ENCODE results near the gene ABCA7. TPM values are rescaled to one million over a fixed set of nuclear protein-coding genes. Genes with fewer than 3 reads are reported as not detected.

ABCA7 gene
- total RNA-seq, 4 donors from 2014 or later = 15.5 to 58.7 (median 29.8) TPM

- H3K27me3 ChIP-seq = no peaks in the 10 kb centered on the region
- no peak overlapping the region for H3K4me3 ChIP-seq (replicated peaks in 1 of 3)
- no peak for TF ChIP-seq POLR2A (IDR thresholded peaks at IDR 0.05)
- TF ChIP-seq, protein P1, sequence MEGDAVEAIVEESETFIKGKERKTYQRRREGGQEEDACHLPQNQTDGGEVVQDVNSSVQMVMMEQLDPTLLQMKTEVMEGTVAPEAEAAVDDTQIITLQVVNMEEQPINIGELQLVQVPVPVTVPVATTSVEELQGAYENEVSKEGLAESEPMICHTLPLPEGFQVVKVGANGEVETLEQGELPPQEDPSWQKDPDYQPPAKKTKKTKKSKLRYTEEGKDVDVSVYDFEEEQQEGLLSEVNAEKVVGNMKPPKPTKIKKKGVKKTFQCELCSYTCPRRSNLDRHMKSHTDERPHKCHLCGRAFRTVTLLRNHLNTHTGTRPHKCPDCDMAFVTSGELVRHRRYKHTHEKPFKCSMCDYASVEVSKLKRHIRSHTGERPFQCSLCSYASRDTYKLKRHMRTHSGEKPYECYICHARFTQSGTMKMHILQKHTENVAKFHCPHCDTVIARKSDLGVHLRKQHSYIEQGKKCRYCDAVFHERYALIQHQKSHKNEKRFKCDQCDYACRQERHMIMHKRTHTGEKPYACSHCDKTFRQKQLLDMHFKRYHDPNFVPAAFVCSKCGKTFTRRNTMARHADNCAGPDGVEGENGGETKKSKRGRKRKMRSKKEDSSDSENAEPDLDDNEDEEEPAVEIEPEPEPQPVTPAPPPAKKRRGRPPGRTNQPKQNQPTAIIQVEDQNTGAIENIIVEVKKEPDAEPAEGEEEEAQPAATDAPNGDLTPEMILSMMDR (IDR thresholded peaks at IDR 0.05) = no peak
- no peak overlapping the region for H3K27ac ChIP-seq
- H3K36me3 ChIP-seq = peaks cover 0 to 6% of the 10 kb centered on the region in 2 donors
- intact Hi-C loops (cut with DNase I) = no loop called here
- 86 to 89% methylated on average over 5 of the region's 5 CpGs for WGBS, 2 donors
- H3K4me1 ChIP-seq = peaks cover 43 to 58% of the 10 kb centered on the region in 2 donors
- no peak for DNase-seq
- H3K9me3 ChIP-seq = no peaks in the 10 kb centered on the region
Measured at GRCh38 chr19:1018393-1018792, 21.5 kb upstream of the ABCA7 start.

DNA sequence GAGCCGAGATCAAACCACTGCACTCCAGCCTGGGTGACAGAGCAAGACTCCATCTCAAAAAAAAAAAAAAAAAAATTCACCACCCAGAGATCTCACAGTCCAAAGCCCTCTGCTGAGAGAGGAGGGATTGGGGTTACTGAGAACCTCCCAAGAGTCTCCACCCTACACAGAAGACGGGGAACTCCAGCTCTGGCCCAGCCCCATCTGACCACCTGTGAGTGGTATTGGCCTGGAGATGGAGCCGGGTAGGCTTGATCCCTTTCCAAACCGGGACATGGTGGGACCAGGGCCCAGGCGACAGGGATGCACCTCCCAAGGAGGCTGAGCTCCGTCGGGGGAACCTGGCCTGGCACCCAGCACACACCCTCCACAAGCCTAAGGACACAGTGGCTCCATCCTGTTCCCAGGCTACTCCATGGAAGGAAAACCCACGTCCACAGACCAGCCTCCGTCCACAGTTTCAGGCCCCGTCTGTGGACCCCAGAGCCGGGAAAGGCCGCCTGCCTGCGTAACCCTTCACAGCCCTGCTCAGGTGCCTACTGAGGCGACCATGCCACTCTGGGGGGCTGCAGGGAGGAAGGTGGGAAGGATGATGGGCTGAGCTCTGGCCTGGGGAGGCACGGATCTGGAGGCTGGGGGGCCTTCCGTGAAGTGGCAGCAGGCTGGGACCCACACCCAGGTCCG, 20.8 kb upstream of the ABCA7 start:
- TF ChIP-seq POLR2A (IDR thresholded peaks at IDR 0.05) = no peak
- TF ChIP-seq, protein P1 (IDR thresholded peaks at IDR 0.05) = no peak
- peaks cover 43 to 63% of the 10 kb centered on the region in 2 donors for H3K4me1 ChIP-seq
- intact Hi-C loops (cut with DNase I) = no loop called here
- H3K27ac ChIP-seq = peak overlapping the region in 1 of 3 donors; percentile 44
- peak overlapping the region in 1 of 3 donors; percentile 87 for H3K4me3 ChIP-seq (replicated peaks in 1 of 3)
- H3K27me3 ChIP-seq = no peaks in the 10 kb centered on the region
- no peaks in the 10 kb centered on the region for H3K9me3 ChIP-seq
- H3K36me3 ChIP-seq = no peaks in the 10 kb centered on the region
- no peak for DNase-seq
- 60 to 67% methylated on average over 6 to 11 of the region's 17 CpGs for WGBS, 2 donors

- peak overlapping the region; percentile 21 to 92 (median 87) for H3K4me3 ChIP-seq (replicated peaks in 1 of 3)
- H3K27ac ChIP-seq = peak overlapping the region in 1 of 3 donors; percentile 44
- no peaks in the 10 kb centered on the region for H3K36me3 ChIP-seq
- intact Hi-C loops (cut with DNase I) = no loop called here
- H3K27me3 ChIP-seq = no peaks in the 10 kb centered on the region
- no peak for TF ChIP-seq POLR2A (IDR thresholded peaks at IDR 0.05)
- TF ChIP-seq, protein P1 (IDR thresholded peaks at IDR 0.05) = no peak
- H3K4me1 ChIP-seq = peaks cover 43 to 63% of the 10 kb centered on the region in 2 donors
- WGBS, 2 donors = 65 to 83% methylated on average over 7 to 13 of the region's 18 CpGs
- no peaks in the 10 kb centered on the region for H3K9me3 ChIP-seq
- no peak for DNase-seq
Measured at GRCh38 chr19:1019616-1019961, 20.3 kb upstream of the ABCA7 start.

DNA sequence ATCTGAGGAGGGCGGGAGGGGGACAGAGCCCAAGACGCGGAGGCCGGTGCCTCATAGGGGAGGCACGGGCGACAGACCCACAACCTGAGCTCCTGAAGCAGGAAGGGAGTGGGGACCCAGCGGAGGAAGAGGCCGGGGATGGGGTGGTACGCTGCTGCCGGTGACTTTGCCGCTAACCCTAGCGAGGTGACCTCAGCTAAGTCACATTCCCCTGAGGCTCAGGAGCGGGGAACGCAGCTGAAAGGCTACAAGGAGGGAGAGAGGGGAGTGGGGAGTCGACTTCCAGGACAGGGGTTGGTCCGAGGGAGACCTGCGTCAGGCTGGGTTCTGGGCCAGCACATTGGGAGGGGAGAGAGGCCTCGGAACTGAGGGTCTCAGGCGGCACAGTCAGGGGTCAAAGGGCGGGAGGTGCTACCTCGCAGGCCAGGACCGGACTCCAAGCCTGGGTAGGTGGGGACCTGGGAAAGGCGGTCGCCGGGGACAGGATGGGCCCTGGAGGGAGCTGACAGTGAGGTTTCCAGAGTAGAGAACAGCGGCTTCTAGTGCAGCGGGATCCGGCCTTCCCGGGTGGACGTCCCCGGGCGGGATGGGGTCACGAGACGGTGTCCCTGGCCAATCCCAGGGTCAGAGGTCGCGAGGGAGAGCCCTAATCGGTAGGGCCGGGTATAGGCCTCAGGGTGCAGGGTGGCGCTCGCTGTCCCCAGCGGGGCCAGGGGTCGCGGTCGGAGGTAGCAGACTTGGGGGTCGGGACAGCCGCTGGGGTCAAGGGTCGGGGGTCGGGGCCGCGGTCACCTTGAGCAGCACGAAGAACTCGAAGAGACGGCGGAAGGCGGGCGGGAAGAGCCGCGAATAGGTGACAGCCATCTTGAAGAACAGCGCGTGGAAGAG, 19.7 kb upstream of the ABCA7 start:
- intact Hi-C loops (cut with DNase I) = loop anchor here (5.0 kb wide), 1 partner anchor 72 kb away; no protein-coding TSS in a partner anchor
- Histone ChIP-seq H3K4me3 (replicated peaks in 1 of 3) (peak overlapping the region; percentile 86 to 92 (median 87)), H3K4me1 (peaks cover 43 to 63% of the 10 kb centered on the region in 2 donors), H3K27ac (peak overlapping the region; percentile 45 to 94 (median 93)), H3K9me3 (no peaks in the 10 kb centered on the region), H3K36me3 (no peaks in the 10 kb centered on the region), H3K27me3 (no peaks in the 10 kb centered on the region)
- no peak for TF ChIP-seq POLR2A (IDR thresholded peaks at IDR 0.05)
- TF ChIP-seq, protein P1 (IDR thresholded peaks at IDR 0.05) = no peak
- DNase-seq = peak in 1 of 2 donors; percentile 36
- WGBS, 2 donors = 2 to 3% methylated on average over 46 of the region's 60 CpGs
